Bone marrow (tissue), 2 donors: ENCODE data around the gene ADAD1.

Experiments used
- DNase-seq, 2 donors: peaks; one replicate each; lab custom pipeline; 2025; lab: John Stamatoyannopoulos, UW

The ADAD1 gene

DNA sequence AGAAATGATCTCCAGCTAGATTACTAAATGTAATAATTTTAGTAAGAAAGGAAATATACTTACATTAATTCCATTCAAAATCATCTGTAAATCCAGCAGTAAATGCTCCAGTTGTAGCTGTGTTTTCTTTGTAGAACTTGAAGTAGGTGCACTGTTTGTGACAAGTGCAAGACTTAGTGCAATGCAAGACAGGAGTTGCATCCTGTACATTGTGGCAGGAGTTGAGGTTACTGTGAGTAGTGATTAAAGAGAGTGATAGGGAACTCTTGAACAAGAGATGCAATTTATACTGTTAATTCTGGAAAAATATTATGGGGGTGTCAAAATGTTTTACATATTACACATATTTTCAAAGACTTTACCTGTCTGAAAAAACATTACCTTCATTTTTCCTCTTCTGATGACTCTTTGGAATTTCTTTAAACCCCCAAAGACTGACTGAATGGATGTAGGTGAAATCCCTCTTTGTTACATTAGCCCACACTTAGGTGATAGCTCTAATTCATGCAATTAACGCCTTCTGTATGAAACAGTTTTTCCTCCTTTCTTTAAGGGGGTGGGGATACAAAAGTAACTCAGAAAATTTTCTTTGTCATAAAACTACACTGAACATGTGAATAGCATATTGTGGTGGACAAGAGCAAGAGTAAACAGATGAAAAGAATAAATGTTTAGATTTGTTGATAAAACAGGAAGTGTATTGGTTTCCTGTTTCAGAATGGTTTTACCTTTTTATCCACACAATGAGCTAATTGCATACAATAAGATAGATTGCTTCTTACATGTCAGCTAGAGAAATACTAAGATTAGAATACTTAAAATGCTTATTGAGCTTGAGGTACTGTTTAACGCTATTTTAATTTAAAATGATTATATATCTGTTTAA, 77.7 kb downstream of the ADAD1 start, which contains the start of gene IL2:
TSS of gene IL2 (minus strand) at position 495 of the 886 bp plus-strand sequence. CDS start at position 210, 285 bp downstream.
- no peak for DNase-seq

GRCh38 chr4:122458625-122459024, 79.8 kb downstream of the ADAD1 start:
- peak in 1 of 2 donors; percentile 60 for DNase-seq

GRCh38 chr4:122469457-122469856, 90.6 kb downstream of the ADAD1 start:
- no peak for DNase-seq

DNA sequence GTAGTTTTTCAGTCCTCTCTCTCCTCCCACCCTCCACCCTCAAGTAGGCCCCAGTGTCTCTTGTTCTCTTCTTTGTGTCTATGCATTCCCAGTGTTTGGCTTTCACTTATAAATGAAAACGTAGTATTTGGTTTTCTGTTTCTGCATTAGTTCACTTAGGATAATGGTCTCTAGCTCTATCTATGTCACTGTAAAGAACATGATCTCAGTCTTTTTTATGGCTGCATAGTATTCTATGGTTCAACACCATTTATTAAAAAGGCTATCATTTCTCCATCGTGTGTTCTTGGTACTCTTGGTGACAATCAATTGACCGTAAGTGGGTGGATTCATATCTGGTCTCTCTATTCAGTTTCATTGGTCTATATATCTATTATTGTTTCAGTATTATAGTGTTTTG, 96.4 kb downstream of the ADAD1 start:
- no peak for DNase-seq

DNA sequence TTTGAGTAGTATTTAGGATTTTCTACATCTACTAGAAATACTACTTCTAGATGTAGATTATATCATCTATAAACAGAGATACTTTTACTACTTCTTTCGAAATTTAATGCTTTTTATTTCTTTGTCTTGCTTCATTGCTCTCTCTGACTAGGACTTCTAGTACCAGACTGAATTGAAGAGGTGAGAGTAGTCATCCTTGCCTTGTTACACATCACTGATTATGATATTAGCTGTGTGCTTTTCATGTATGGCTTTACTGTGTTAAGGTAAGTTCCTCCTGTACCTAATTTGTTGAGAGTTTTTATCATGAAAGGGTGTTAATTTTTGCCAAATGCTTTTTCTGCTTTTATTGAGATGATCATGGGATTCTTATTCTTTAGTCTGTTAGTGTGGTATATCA, 97.3 kb downstream of the ADAD1 start:
- no peak for DNase-seq

GRCh38 chr4:122476745-122477144, 97.9 kb downstream of the ADAD1 start:
- DNase-seq, result no peak
